Left lung (tissue), 10 donors: Measurements from ENCODE around the gene SUPT20HL1. TPM values are rescaled to one million over a fixed set of nuclear protein-coding genes. Genes with fewer than 3 reads are reported as not detected.
"Not testable (repeated sequence)": the region's sequence is repeated elsewhere in the genome, so short reads cannot be mapped to it uniquely, and the experiment has no call there.

Experiments used
- ATAC-seq: fragments of 200-7000 bp; cut with Tn5 transposase; one replicate; pipeline ENCODE4 v1.9.1; 2020; ENCODE audit warnings: moderate library complexity
- DNase-seq, 4 donors: peaks; one replicate each; pipeline ENCODE4 v3.0.0-alpha.2; 2013 to 2020
- H3K27ac ChIP-seq, 2 donors: fragments of 200-600 bp; sonication (generic) in 1 of 2; one replicate each; pipeline versions ENCODE4 v1.5.0 to v1.8.0; 2020 to 2021
- H3K27me3 ChIP-seq, 2 donors: fragments of 200-600 bp; sonication (generic) in 1 of 2; one replicate each; pipeline versions ENCODE4 v1.5.0 to v1.8.0; 2020 to 2021
- H3K36me3 ChIP-seq, 2 donors: fragments of 200-600 bp; sonication (generic) in 1 of 2; one replicate each; pipeline versions ENCODE4 v1.5.0 to v1.8.0; 2020 to 2021
- H3K4me1 ChIP-seq, 2 donors: fragments of 200-600 bp; one replicate each; pipeline ENCODE4 v1.8.0; 2021
- H3K4me3 ChIP-seq, 2 donors: fragments of 200-600 bp; sonication (generic) in 1 of 2; one replicate each; pipeline versions ENCODE4 v1.5.0 to v1.8.0; 2020 to 2021; ENCODE audit warnings: mild to moderate bottlenecking in 1 of 2
- H3K9me3 ChIP-seq, 2 donors: fragments of 200-600 bp; sonication (generic) in 1 of 2; one replicate each; pipeline versions ENCODE4 v1.5.0 to v1.8.0; 2020 to 2021
- CTCF ChIP-seq, 2 donors: fragments of 200-600 bp; sonication (generic) in 1 of 2; IDR thresholded peaks; one replicate each; pipeline versions ENCODE4 v1.5.0 to v1.8.0; 2021; ENCODE audit warnings: antibody characterized with exemption in 2 of 2
- intact Hi-C, 2 donors: fragments of 100-400 bp; cut with DNase I; formaldehyde crosslinking; loops; one replicate each; pipeline versions ENCODE4 v1.11.2 to v1.14.2; 2022
- polyA plus RNA-seq, 6 donors: library from polyadenylated mRNA; unstranded; fragments of 120-200 nt; gene quantifications; one replicate each; pipeline ENCODE4 v1.2.1, GENCODE V29; 2013; ENCODE audit not compliant: insufficient read length in 6 of 6
- total RNA-seq, 2 donors: library from RNA; stranded (reverse); fragmentation: NEBNext Ultra II Directional; extraction: Animal tissue kit (Norgen Biotek cat#: 25700); gene quantifications; one replicate each; pipeline ENCODE4 v1.2.1, GENCODE V29; 2021
- donor health status: DM: no; HTN: yes; CAD: no.
- donor health status: DM: no; HTN: no; CAD: no.

The SUPT20HL1 gene
- total and polyA plus RNA-seq, 8 donors = 0.07 TPM; not detected in 7

GRCh38 chrX:24343719-24344118, 16.7 kb upstream of the SUPT20HL1 start:
- no peak for TF ChIP-seq CTCF (IDR thresholded peaks at IDR 0.05)
- Histone ChIP-seq H3K4me1 (no peaks in the 10 kb centered on the region), H3K27ac (no peak overlapping the region), H3K4me3 (no peak overlapping the region), H3K27me3 (no peaks in the 10 kb centered on the region), H3K9me3 (no peaks in the 10 kb centered on the region), H3K36me3 (no peaks in the 10 kb centered on the region)
- no peak for ATAC-seq
- no peak for DNase-seq
- intact Hi-C loops = no loop called here

- H3K4me3 ChIP-seq = no peak overlapping the region
- H3K4me1 ChIP-seq = no peaks in the 10 kb centered on the region
- no peaks in the 10 kb centered on the region for H3K9me3 ChIP-seq
- intact Hi-C loops = no loop called here
- TF ChIP-seq CTCF (IDR thresholded peaks at IDR 0.05) = no peak
- no peaks in the 10 kb centered on the region for H3K36me3 ChIP-seq
- ATAC-seq = no peak
- H3K27me3 ChIP-seq = no peaks in the 10 kb centered on the region
- no peak for DNase-seq
- no peak overlapping the region for H3K27ac ChIP-seq
Measured at GRCh38 chrX:24347881-24348280, 12.6 kb upstream of the SUPT20HL1 start.

- intact Hi-C loops = no loop called here
- no peak overlapping the region for H3K27ac ChIP-seq
- no peak for TF ChIP-seq CTCF (IDR thresholded peaks at IDR 0.05)
- H3K4me1 ChIP-seq = no peaks in the 10 kb centered on the region
- H3K36me3 ChIP-seq = no peaks in the 10 kb centered on the region
- no peaks in the 10 kb centered on the region for H3K9me3 ChIP-seq
- no peaks in the 10 kb centered on the region for H3K27me3 ChIP-seq
- DNase-seq = no peak
- H3K4me3 ChIP-seq = no peak overlapping the region
- no peak for ATAC-seq
Measured at GRCh38 chrX:24350217-24350616, 10.2 kb upstream of the SUPT20HL1 start.

DNA sequence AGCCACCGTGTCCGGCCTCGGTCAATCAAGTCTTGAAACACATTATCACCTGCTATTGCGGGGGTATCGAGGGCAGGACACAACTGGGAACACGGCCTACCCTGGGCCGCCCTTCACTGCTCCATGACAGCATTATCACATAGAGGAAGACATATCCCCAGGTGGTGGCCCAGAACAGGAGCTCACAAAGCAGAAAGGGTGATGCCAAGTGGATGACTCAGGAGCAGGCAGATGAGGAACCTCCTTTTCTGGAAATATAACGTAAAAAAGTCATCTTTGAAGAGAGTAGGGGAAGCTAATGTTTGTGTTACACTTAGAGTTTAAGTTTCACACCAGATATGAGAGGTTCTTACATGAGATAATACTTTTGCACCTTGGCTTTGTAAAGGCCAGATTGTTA, 5.3 kb upstream of the SUPT20HL1 start:
- Histone ChIP-seq H3K9me3 (no peaks in the 10 kb centered on the region), H3K36me3 (no peaks in the 10 kb centered on the region), H3K4me3 (no peak overlapping the region), H3K4me1 (no peaks in the 10 kb centered on the region), H3K27ac (no peak overlapping the region), H3K27me3 (no peaks in the 10 kb centered on the region)
- intact Hi-C loops = no loop called here
- DNase-seq (no peak), ATAC-seq (no peak)
- no peak for TF ChIP-seq CTCF (IDR thresholded peaks at IDR 0.05)

- no peak for TF ChIP-seq CTCF (IDR thresholded peaks at IDR 0.05)
- no peak for DNase-seq
- Histone ChIP-seq H3K27me3 (no peaks in the 10 kb centered on the region), H3K9me3 (no peaks in the 10 kb centered on the region), H3K27ac (no peak overlapping the region), H3K4me3 (no peak overlapping the region), H3K4me1 (no peaks in the 10 kb centered on the region), H3K36me3 (no peaks in the 10 kb centered on the region)
- ATAC-seq = no peak
- intact Hi-C loops = no loop called here
Measured at GRCh38 chrX:24357106-24357505, 3.3 kb upstream of the SUPT20HL1 start.

- intact Hi-C loops, H3K4me3 ChIP-seq, H3K27ac ChIP-seq, H3K36me3 ChIP-seq, H3K4me1 ChIP-seq, ATAC-seq, H3K27me3 ChIP-seq, H3K9me3 ChIP-seq, DNase-seq: not testable (repeated sequence)
Measured at GRCh38 chrX:24362089-24362745, 1.8 kb downstream of the SUPT20HL1 start.

- intact Hi-C loops, H3K36me3 ChIP-seq, H3K27me3 ChIP-seq, H3K27ac ChIP-seq, ATAC-seq, H3K9me3 ChIP-seq, H3K4me1 ChIP-seq, H3K4me3 ChIP-seq, DNase-seq: not testable (repeated sequence)
Measured at GRCh38 chrX:24363432-24364181, 3.2 kb downstream of the SUPT20HL1 start.
